Measurements from ENCODE around the gene RERGL. TPM values are rescaled to one million over a fixed set of nuclear protein-coding genes. Genes with fewer than 3 reads are reported as not detected.

RERGL gene
- polyA plus RNA-seq, 3 donors: not detected

- Histone ChIP-seq H3K4me2 (replicated peaks; ENCODE audit: extremely low read depth, low read length, poor library complexity, severe bottlenecking) (no peak overlapping the region), H3K27me3 (ENCODE audit: control insufficient read depth in 2 of 2, insufficient read depth in 2 of 2, low read length in 2 of 2) (no peaks in the 10 kb centered on the region), H2AFZ (ENCODE audit: insufficient read depth, low read depth, low read length, poor library complexity, severe bottlenecking) (no peak overlapping the region), H3K9ac (ENCODE audit: insufficient read depth, low read length, poor library complexity, severe bottlenecking) (no peak overlapping the region), H3K4me3 (replicated peaks in 1 of 3; ENCODE audit: low read depth in 2 of 3, low read length in 3 of 3) (no peak overlapping the region), H3K9me3 (replicated peaks in 1 of 2; ENCODE audit: control insufficient read depth in 1 of 2, insufficient read depth in 1 of 2, low read length in 2 of 2) (peaks cover 2 to 4% of the 10 kb centered on the region in 2 donors), H3K36me3 (replicated peaks in 1 of 2; ENCODE audit: control insufficient read depth in 1 of 2, insufficient read depth in 2 of 2, low read length in 2 of 2) (no peaks in the 10 kb centered on the region), H3K79me2 (ENCODE audit: insufficient read depth, low read length) (no peaks in the 10 kb centered on the region), H4K20me1 (ENCODE audit: insufficient read depth, low read length) (no peaks in the 10 kb centered on the region), H3K4me1 (ENCODE audit: control insufficient read depth in 1 of 2, insufficient read depth in 2 of 2, low read length in 2 of 2) (no peaks in the 10 kb centered on the region), H3K27ac (ENCODE audit: low read depth in 1 of 2, low read length in 2 of 2) (no peak overlapping the region)
- no peak for DNase-seq
- no peaks in the 10 kb centered on the region for H3K4me1 Mint-ChIP-seq
- H3K27ac Mint-ChIP-seq: no peak overlapping the region
- peaks cover 0 to 8% (median 6%) of the 10 kb centered on the region in 7 donors for H3K9me3 Mint-ChIP-seq
- H3K4me3 Mint-ChIP-seq: no peak overlapping the region
- peaks cover 0 to 2% (median 1%) of the 10 kb centered on the region in 3 donors for H3K27me3 Mint-ChIP-seq (ENCODE audit: low read depth in 3 of 3)
- TF ChIP-seq CTCF (IDR thresholded peaks at IDR 0.05): no peak
- intact Hi-C loops (cut with micrococcal nuclease): no loop called here
- no peaks in the 10 kb centered on the region for H3K36me3 Mint-ChIP-seq
- WGBS (ENCODE audit: insufficient coverage): no CpG with 5 or more reads among the region's 3 CpGs
These were observed 5.9 kb downstream of the RERGL start for GRCh38 chr12:18084080-18084479.

DNA sequence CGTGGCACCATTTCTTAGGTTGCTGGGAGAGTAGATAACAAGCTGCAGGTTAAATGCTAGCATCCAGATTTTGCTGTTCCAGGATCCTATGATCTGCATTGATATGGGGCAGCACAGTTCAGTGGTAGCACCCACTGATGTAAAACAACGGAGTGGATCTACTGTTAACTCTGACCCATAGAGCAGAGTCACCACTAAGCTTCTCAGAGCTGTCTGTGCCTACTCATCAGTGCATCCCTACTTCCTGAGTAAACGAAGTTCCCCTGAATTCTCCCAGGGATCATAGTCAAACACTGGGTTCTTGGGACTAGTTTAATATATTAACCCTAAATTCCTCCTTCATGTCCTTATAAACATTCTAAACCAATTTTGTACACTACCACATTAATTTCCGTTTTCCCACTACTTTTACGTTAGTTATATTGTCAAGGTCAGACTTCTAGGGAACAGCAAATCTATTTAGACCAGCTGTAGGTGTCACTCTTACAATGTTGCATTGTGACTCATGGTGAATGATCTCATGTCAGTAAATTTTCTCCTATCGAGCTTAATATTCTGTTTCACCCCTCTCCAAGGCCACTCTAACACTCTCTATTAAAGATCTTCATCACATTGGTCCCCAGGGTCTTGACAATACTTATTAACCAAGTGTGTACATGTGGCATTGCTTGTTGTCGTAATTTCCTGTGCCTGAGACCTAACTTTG is 10.3 kb downstream of the RERGL start:
- Mint-ChIP-seq H3K4me1 (no peaks in the 10 kb centered on the region), H3K27ac (no peak overlapping the region), H3K9me3 (peaks cover 0 to 9% (median 3%) of the 10 kb centered on the region in 7 donors), H3K27me3 (ENCODE audit: low read depth in 3 of 3) (peaks cover 0 to 2% (median 1%) of the 10 kb centered on the region in 3 donors), H3K4me3 (no peak overlapping the region), H3K36me3 (no peaks in the 10 kb centered on the region)
- Histone ChIP-seq H4K20me1 (ENCODE audit: insufficient read depth, low read length) (no peaks in the 10 kb centered on the region), H3K27ac (ENCODE audit: low read depth in 1 of 2, low read length in 2 of 2) (no peak overlapping the region), H3K4me2 (replicated peaks; ENCODE audit: extremely low read depth, low read length, poor library complexity, severe bottlenecking) (no peak overlapping the region), H3K9ac (ENCODE audit: insufficient read depth, low read length, poor library complexity, severe bottlenecking) (no peak overlapping the region), H2AFZ (ENCODE audit: insufficient read depth, low read depth, low read length, poor library complexity, severe bottlenecking) (no peak overlapping the region), H3K4me1 (ENCODE audit: control insufficient read depth in 1 of 2, insufficient read depth in 2 of 2, low read length in 2 of 2) (no peaks in the 10 kb centered on the region), H3K79me2 (ENCODE audit: insufficient read depth, low read length) (no peaks in the 10 kb centered on the region), H3K27me3 (ENCODE audit: control insufficient read depth in 2 of 2, insufficient read depth in 2 of 2, low read length in 2 of 2) (no peaks in the 10 kb centered on the region), H3K9me3 (replicated peaks in 1 of 2; ENCODE audit: control insufficient read depth in 1 of 2, insufficient read depth in 1 of 2, low read length in 2 of 2) (peaks cover 0 to 2% of the 10 kb centered on the region in 2 donors), H3K4me3 (replicated peaks in 1 of 3; ENCODE audit: low read depth in 2 of 3, low read length in 3 of 3) (no peak overlapping the region), H3K36me3 (replicated peaks in 1 of 2; ENCODE audit: control insufficient read depth in 1 of 2, insufficient read depth in 2 of 2, low read length in 2 of 2) (no peaks in the 10 kb centered on the region)
- TF ChIP-seq CTCF (IDR thresholded peaks at IDR 0.05): no peak
- no peak for DNase-seq
- intact Hi-C loops (cut with micrococcal nuclease): no loop called here
- 64% methylated on average over 2 of the region's 7 CpGs for WGBS (ENCODE audit: insufficient coverage)
